ENCODE data around the gene REEP3.

- no peak for TF ChIP-seq POLR2AphosphoS5 (IDR thresholded peaks at IDR 0.05; ENCODE audit: low read depth, low read length)
- no peak for TF ChIP-seq REST (IDR thresholded peaks at IDR 0.05; ENCODE audit: insufficient read depth in 1 of 2, low read depth in 2 of 2, low read length in 2 of 2)
- TF ChIP-seq TAF1 (IDR thresholded peaks at IDR 0.05; ENCODE audit: borderline replicate concordance, insufficient read depth, low read length): no peak
- TF ChIP-seq SIN3A (IDR thresholded peaks at IDR 0.05; ENCODE audit: borderline replicate concordance, insufficient read depth, low read length): no peak
These were observed 29.4 kb upstream of the REEP3 start for GRCh38 chr10:63491588-63492316.
